ENCODE results near the gene TMEM120A. TPM values are rescaled to one million over a fixed set of nuclear protein-coding genes. Genes with fewer than 3 reads are reported as not detected.

Gene TMEM120A
- total RNA-seq, 1 experiment from 2014 or later: 17.9 TPM

GRCh38 chr7:75992083-75992755 is 2.2 kb downstream of the TMEM120A start:
- no peak overlapping the region for H3K4me3 ChIP-seq (ENCODE audit: low read length)
- no TSS peak for BruUV-seq (replicated peaks)
- no peak for TF ChIP-seq EZH2phosphoT487 (IDR thresholded peaks at IDR 0.05; ENCODE audit: borderline replicate concordance, low read length)
- TF ChIP-seq EZH2 (IDR thresholded peaks at IDR 0.05; ENCODE audit: low read length, unreplicated experiment): no peak
- no peak for TF ChIP-seq CTCF (conservative IDR thresholded peaks at IDR 0.05; ENCODE audit: low read depth, low read length)

GRCh38 chr7:75991531-75992082 is 2.8 kb downstream of the TMEM120A start:
- Histone ChIP-seq H3K4me2 (ENCODE audit: low read length) (no peak overlapping the region), H2AFZ (ENCODE audit: low read length) (no peak overlapping the region), H3K36me3 (ENCODE audit: low read depth, low read length) (peaks cover 8% of the 10 kb centered on the region; the same call in 1 of the 2 replicates), H4K20me1 (ENCODE audit: low read length) (no peaks in the 10 kb centered on the region), H3K9me3 (ENCODE audit: low read length) (no peaks in the 10 kb centered on the region), H3K9ac (ENCODE audit: low read length) (no peak overlapping the region), H3K4me1 (ENCODE audit: insufficient read depth, low read length) (peaks cover 9% of the 10 kb centered on the region), H3K27me3 (ENCODE audit: low read length) (no peaks in the 10 kb centered on the region), H3F3A (ENCODE audit: low read length, unreplicated experiment) (no peaks in the 10 kb centered on the region), H3K9me2 (replicated peaks; ENCODE audit: low read length) (no peaks in the 10 kb centered on the region), H3K27ac (ENCODE audit: low read length) (no peak overlapping the region), H3K4me3 (ENCODE audit: low read length) (no peak overlapping the region), H3K79me2 (ENCODE audit: low read length) (no peaks in the 10 kb centered on the region)
- TF ChIP-seq CTCF (conservative IDR thresholded peaks at IDR 0.05; ENCODE audit: low read depth, low read length): no peak
- no peak for TF ChIP-seq EZH2 (IDR thresholded peaks at IDR 0.05; ENCODE audit: low read length, unreplicated experiment)
- TF ChIP-seq EZH2phosphoT487 (IDR thresholded peaks at IDR 0.05; ENCODE audit: borderline replicate concordance, low read length): no peak
- no TSS peak for BruUV-seq (replicated peaks)
- ATAC-seq: no peak
- ChIA-PET POLR2A (ENCODE audit: unreplicated experiment) (no interaction called here), CTCF (interaction anchor here (0.6 kb wide), 1 partner anchor 229 kb away, joined by 3 read pairs; no protein-coding TSS in a partner anchor)
- intact Hi-C loops (cut with micrococcal nuclease): loop anchor here (10.0 kb wide), 1 partner anchor 77 kb away; the partner anchor contains the start of gene POR
- DNase-seq: no peak

More at GRCh38 chr7:75992083-75992755, 2.2 kb downstream of the TMEM120A start:
- Histone ChIP-seq H2AFZ (ENCODE audit: low read length) (no peak overlapping the region), H3K4me1 (ENCODE audit: insufficient read depth, low read length) (peaks cover 9% of the 10 kb centered on the region), H3K9me3 (ENCODE audit: low read length) (no peaks in the 10 kb centered on the region), H3K4me2 (ENCODE audit: low read length) (no peak overlapping the region), H3K9me2 (replicated peaks; ENCODE audit: low read length) (no peaks in the 10 kb centered on the region), H3K36me3 (ENCODE audit: low read depth, low read length) (peaks cover 8% of the 10 kb centered on the region; the same call in 1 of the 2 replicates), H3K27ac (ENCODE audit: low read length) (no peak overlapping the region), H3F3A (ENCODE audit: low read length, unreplicated experiment) (no peaks in the 10 kb centered on the region), H3K27me3 (ENCODE audit: low read length) (no peaks in the 10 kb centered on the region), H3K79me2 (ENCODE audit: low read length) (no peaks in the 10 kb centered on the region), H3K9ac (ENCODE audit: low read length) (no peak overlapping the region), H4K20me1 (ENCODE audit: low read length) (no peaks in the 10 kb centered on the region)
- ChIA-PET CTCF (no interaction called here), POLR2A (ENCODE audit: unreplicated experiment) (no interaction called here)
- intact Hi-C loops (cut with micrococcal nuclease): loop anchor here (10.0 kb wide), 1 partner anchor 77 kb away; the partner anchor contains the start of gene POR
- DNase-seq (no peak), ATAC-seq (no peak)

All from PC-3 (cell line).